Measurements from ENCODE around the gene KREMEN2.
"Not testable (repeated sequence)": the region's sequence is repeated elsewhere in the genome, so short reads cannot be mapped to it uniquely, and the experiment has no call there.

KREMEN2 gene

DNA sequence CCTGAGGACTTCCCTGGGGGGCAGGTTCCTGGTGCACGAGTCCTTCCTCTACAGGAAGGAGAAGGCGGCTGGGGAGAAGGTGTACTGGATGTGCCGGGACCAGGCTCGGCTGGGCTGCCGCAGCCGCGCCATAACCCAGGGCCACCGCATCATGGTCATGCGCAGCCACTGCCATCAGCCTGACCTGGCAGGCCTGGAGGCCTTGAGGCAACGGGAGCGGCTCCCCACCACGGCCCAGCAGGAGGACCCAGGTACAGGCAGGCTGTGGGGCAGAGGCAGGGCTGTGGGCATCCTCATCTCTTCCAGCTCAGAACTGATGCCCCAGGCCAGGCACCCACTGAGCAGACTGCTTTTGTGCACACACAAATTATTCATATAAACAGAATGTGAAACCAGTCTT is 25.9 kb upstream of the KREMEN2 start:
- no peak for DNase-seq (ENCODE audit: low read depth in 3 of 3, low spot score in 1 of 3)

DNA sequence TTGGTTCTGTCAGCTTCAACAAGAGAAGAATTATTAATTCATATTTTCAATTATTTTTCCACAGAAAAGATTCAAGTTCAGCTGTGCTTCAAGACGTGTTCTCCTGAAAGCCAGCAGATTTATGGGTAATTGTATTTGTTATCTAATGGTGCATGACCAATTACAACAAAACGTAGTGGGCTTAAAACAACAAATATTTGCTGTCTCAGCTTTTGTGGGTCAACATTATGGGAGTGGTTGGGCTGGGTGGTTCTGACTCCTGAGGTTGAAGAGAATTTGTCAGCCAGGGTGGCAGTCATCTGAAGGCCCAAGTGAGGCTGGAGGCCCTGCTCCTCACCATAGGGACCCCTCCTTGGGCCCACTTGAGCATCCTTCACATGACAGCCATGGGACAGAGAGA is 24.1 kb upstream of the KREMEN2 start:
- no peak for DNase-seq (ENCODE audit: low read depth in 3 of 3, low spot score in 1 of 3)

GRCh38 chr16:2942045-2942444 is 22.0 kb upstream of the KREMEN2 start:
- DNase-seq (ENCODE audit: low read depth in 3 of 3, low spot score in 1 of 3) = no peak

DNA sequence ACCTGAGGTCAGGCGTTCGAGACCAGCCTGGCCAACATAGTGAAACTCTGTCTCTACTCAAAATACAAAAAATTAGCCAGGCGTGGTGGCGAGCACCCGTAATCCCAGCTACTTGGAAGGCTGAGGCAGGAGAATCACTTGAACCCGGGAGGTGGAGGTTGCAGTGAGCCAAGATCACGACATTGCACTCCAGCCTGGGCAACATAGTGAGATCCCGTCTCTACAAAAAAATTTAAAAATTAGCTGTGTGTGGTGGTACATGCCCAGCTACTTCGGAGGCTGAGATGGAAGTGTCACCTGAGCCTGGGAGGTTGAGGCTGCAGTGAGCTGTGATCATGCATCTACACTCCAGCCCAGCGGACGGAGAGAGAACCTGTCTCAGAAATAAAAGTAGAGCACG is 20.4 kb upstream of the KREMEN2 start:
- not testable (repeated sequence) for DNase-seq (ENCODE audit: low read depth in 3 of 3, low spot score in 1 of 3)

GRCh38 chr16:2946649-2947048 is 17.4 kb upstream of the KREMEN2 start:
- no peak for DNase-seq (ENCODE audit: low read depth in 3 of 3, low spot score in 1 of 3)

DNA sequence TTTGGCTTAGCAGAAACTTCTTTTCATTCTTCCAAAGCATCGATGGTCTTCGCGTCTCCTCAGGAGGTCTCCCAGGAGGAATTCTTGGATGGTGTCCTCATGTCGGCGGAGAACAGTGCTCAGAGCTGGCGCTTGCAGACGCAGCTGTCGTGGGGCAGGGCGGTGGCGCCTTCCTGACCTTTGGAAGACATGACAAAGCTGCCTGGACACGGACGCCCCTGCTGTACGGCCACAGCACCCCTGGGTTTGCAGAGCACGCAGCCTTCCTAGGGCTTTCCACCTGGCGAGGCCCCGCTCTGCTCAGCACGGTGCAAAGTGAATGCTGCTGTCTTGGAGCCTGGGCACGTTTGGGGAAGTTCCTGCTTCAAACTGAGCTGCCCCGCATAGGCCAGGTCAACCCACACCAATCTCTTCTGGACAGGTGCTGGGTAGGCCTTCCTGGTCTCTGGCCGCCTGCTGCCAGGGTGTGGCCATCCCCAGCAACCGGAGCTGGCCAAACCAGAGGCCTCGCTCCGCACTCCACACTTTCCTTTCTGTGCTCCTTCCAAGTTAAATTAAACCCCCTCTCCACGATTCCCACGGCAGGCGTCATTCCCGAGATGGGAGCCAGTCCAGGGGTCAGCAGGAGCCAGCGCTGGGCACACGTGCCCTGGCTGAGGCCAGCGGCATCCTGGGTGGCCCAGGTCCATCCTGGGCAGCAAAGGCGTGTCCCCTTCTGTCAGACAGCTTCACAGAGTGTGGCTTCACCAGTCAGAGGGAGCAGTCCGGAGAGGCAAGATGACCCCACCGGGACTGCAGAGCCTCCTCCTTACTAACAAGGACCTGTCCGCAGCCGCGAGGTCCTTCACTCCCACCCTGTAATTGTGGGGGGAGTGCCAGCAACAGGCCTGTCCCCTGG is 15.0 kb upstream of the KREMEN2 start:
- DNase-seq (ENCODE audit: low read depth in 3 of 3, low spot score in 1 of 3) = no peak

DNA sequence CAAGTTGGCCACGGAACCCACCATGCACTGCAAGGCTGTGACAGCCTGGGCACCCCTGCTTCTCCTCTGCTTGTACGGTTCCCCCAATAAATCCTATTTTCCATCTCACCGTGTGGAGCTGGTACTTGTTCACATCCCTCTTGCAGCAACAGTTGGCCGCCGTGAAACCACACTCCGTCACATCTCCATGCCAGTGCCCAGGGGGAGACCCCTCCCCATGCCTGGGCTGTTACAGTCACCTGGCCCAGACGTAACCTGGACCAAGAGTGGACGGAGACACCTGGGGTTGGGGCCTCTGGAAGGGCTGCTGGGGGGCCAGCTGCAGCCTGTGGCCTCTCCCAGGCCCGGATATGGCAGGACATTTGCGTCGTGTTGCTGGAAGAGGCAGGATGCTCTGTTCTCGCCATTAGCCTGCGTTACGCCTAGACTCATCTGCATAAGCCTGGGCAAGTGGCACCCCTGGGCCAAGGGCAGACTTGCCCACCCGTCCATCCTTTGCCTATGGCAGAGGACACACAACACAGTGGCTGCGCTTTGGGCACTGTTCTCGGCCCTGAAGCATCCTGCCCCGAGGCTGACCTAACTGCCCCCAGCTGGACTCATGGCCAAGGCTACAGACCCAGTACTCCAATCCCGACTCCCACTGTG is 14.2 kb upstream of the KREMEN2 start:
- no peak for DNase-seq (ENCODE audit: low read depth in 3 of 3, low spot score in 1 of 3)

GRCh38 chr16:2950353-2950724 is 13.7 kb upstream of the KREMEN2 start:
- no peak for DNase-seq (ENCODE audit: low read depth in 3 of 3, low spot score in 1 of 3)

DNA sequence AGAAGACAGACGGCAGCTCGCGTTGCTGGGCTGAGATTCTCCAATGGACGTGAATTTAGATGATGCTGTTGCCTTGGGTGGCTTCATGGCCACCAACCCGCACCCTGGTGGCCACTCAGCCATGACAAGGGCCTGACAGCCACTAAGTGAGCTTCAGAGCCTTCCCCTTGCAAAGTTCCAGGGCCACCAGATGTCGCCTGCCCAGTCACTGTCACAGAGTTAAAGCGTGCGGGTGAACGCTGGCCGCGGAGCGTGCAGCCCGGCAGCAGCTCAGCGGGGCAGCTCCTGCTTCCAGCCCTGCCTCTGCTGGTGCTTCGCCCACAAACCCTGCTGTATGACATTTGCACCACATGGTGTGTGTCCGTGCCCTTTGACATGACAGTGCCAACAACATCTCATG is 13.3 kb upstream of the KREMEN2 start:
- DNase-seq (ENCODE audit: low read depth in 3 of 3, low spot score in 1 of 3) = no peak

GRCh38 chr16:2952679-2953078 is 11.4 kb upstream of the KREMEN2 start:
- DNase-seq (ENCODE audit: low read depth in 3 of 3, low spot score in 1 of 3) = no peak

DNA sequence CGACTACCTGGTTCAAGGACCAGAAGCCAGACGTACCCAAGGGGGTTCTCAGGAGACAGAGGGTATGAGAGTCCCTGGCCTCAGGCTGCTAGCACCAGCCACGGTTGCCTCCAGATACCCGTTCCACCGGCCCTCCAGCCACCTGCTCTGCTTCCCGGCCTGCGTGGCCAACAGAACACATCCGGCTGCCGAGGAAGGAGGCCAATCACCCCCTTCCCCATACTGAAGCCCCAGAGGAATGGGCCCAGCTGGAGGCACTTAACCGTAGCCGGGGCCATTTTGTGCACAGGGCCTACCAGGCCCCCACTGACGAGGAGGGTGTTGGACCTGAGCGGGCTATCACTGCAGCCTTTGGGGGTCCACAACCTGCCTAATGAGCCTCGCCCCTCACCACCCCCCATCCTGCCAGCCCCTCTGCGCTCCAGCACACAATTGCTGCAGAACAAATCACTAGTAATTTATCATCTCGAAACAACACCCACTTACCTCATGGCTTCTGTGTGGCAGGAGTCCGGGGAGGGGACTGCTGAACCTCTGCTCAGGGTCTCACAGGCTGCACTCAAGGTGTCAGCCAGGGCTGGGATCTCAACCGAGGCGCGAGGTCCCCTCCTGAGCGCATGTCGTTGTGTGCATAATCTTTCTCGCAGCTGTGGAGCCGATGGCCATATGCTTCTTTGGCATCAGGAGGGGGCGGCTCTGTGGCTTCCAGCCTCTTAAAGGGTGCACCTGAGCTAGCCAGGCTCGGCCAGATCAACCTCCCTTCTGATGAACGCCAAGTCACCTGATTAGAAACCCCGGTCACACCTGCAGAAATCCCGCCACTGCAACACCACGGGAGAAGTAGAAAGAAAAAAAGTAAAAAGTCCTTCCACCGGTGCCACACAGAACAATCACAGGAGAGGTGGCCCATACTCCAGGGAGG is 10.1 kb upstream of the KREMEN2 start:
- no peak for DNase-seq (ENCODE audit: low read depth in 3 of 3, low spot score in 1 of 3)

DNA sequence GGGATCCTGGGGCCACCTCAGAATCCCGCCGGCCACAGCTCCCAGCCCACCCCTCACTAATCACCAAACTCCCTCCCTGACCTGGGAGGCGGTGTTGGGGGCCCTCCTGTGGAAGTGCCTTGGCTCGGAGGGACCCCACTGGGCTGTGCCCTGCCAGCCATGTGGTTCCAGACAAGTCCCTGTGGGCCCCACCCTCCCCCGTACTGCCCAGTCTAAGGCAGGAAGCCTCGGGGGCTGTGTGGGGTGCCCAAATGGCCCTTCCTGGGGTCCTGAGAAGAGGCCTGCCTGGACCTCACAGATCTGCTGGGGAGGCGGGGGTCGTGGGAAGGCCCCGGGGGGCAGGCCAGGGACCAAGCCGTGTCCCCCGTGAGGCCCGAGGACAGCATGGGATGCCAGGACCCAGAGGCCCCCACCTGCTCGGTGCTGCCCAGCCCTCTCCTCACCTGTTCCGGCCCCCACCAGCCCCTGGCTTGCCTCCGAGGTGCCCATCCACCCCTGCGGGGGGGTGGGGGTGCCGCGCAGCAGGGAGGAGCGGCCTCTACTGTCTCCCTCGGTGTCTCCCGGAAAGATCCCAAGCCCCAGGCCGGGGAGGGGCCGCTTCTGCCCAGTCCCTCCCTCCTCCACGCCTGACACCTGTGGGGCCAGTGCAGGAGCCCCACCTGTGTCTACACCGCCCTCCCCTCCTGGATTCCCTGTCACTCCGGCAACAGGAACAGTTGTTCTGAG is 9.3 kb upstream of the KREMEN2 start:
- DNase-seq (ENCODE audit: low read depth in 3 of 3, low spot score in 1 of 3) = no peak

GRCh38 chr16:2955438-2955778 is 8.7 kb upstream of the KREMEN2 start:
- DNase-seq (ENCODE audit: low read depth in 3 of 3, low spot score in 1 of 3) = no peak

- no peak for DNase-seq (ENCODE audit: low read depth in 3 of 3, low spot score in 1 of 3)
These were observed 8.1 kb upstream of the KREMEN2 start for GRCh38 chr16:2955779-2956578.

DNA sequence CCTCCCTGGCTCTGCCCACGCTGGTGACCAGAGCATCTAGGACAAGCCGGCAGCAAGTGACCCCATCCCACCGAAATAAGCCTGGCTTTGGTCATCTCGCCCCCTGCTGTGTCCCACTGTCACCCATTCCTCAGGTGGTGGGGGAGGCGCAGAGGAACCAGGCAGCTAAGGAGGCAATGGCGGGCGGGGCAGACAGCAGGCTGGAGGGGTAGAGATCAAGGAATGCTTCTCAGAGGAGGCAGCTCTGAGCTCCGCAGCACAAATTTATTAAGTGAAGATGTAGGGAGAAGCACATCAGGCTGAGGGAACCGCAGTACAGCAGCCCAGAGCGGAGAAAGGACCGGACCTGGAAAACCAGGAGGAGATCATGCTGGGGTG is 7.5 kb upstream of the KREMEN2 start:
- no peak for DNase-seq (ENCODE audit: low read depth in 3 of 3, low spot score in 1 of 3)

GRCh38 chr16:2959206-2959605 is 4.9 kb upstream of the KREMEN2 start:
- no peak for DNase-seq (ENCODE audit: low read depth in 3 of 3, low spot score in 1 of 3)

DNA sequence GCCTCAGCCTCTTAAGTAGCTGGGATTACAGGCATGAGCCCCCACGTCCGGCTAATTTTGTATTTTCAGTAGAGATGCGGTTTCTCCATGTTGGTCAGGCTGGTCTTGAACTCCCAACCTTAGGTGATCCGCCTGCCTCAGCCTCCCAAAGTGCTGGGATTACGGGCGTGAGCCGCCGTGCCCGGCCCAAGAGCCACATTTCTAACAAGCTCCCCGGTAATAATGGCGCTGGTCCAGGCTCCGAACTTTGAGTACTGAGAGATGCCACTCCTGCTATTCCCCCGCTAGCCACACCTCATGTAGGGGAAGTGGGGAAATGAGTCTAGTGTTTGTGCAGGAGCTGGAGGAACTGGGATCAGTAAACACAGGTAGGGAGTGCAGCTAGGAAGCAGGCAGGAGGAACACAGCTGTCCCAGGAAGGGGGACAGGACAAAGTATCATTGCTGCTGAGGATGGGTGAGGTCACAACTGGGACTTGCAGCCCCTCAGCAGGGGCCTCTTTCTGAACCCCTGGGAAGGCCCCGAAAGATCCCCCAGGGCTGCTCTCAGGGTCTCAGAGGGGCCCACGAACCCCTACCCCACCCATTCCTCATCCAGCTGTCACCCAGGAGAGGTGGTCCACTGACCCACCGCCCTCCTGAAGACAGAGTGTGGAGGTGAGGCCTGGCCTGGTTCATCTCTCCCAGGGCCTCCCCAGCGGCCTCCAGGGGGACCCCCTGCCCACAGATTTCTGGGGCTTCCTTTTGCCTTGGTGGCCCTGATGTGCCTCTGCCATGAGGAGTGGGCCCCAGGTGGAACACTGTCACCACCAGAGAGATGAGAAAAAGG is 3.7 kb upstream of the KREMEN2 start:
- DNase-seq (ENCODE audit: low read depth in 3 of 3, low spot score in 1 of 3) = no peak

- no peak for DNase-seq (ENCODE audit: low read depth in 3 of 3, low spot score in 1 of 3)
These were observed 1.6 kb upstream of the KREMEN2 start for GRCh38 chr16:2962334-2963073.

Data from stimulated activated CD4-positive, alpha-beta T cell treated with anti-CD3 and anti-CD28 coated beads, TNF-alpha, amount 100 ng/mL, for 1 hour (primary cell).